T47D (cell line): ENCODE measurements around the gene XRCC4.
"Not testable (repeated sequence)": the region's sequence is repeated elsewhere in the genome, so short reads cannot be mapped to it uniquely, and the experiment has no call there.

Experiments used
- DNase-seq, 2 experiments: peaks; one replicate each; pipeline versions ENCODE4 v3.0.0 to v3.0.0-alpha.2; 2011 to 2012; ENCODE audit warnings: low read depth in 1 of 2, low spot score in 1 of 2
- JUND ChIP-seq: IDR thresholded peaks from 2 replicates; pipeline ENCODE4 v1.6.1; 2012; ENCODE audit warnings: low read depth
- in situ Hi-C: cut with HindIII; loops from 2 replicates; pipeline ENCODE4 v1.10.0; 2016; ENCODE audit warnings: low sequenced_read_pairs, low pct_unique_long_range_greater_than_20kb

The XRCC4 gene

DNA sequence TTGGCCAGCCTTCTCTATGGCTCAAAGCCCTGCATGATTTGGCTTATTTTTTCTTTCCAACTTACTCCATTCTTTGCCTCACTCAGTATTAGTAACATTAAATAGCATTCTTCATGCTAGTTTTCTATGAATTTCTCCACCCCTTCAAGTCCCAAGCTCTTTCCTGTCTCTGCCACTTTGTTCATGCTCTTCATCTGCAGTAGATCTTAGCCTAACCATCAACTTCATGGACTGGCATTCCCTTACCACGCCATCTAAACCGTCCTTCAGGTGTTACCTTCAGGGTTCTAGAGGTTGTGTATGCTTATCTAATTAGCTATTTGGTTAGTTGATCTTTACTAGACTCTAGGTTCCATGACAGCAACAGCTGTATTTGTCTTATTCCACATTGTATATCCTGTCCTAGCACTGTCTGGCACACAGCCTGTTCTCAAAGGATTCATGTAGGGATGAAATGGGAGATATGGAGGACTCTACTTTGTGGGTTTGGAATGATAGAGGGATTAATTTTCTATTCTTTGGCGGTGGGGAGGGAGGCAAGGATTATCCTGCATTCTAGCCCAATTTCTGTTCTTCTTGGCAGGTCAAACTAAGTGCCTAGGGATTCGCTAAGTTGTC is 26.5 kb upstream of the XRCC4 start:
- TF ChIP-seq JUND, result no peak
- in situ Hi-C loops, result no loop called here
- no peak for DNase-seq

DNA sequence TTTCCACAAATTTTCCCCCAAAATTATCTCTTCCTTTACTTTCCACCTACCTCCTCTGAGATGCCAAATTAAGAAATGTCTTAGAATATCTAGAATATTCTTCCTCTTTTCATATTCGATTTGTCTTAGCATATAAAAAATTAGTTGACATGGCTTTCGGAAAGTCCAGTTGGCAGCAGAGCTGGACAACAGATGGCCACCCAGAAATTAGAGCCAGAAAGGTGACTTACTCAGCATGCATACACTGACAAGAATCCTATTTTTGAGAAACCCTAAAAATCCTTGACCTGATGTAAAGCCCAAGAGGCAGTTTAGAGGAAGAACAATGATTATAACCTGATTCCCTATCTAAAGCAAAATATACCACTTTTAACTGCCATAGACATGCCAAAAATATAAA is 22.2 kb upstream of the XRCC4 start:
- DNase-seq, result no peak
- in situ Hi-C loops, result no loop called here
- no peak for TF ChIP-seq JUND

DNA sequence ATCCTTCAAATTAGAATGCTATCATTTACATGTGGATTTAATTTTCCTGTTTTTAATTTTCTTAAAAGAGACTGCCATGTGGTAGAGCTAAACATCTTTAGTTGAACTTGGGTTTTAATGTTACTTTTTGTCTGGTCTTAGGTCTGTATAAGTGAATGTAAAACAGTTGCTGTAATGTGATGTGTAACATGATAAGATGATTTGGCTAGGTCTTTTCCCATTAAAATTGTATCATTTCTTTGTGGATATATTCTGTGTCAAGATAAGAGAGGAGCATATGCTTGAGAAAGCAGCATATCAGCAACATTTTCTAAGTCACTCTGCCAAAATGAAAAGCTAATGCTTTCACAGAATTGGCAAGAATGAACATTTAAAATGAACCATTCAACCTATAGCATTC is 18.6 kb upstream of the XRCC4 start:
- no peak for DNase-seq
- no peak for TF ChIP-seq JUND

DNA sequence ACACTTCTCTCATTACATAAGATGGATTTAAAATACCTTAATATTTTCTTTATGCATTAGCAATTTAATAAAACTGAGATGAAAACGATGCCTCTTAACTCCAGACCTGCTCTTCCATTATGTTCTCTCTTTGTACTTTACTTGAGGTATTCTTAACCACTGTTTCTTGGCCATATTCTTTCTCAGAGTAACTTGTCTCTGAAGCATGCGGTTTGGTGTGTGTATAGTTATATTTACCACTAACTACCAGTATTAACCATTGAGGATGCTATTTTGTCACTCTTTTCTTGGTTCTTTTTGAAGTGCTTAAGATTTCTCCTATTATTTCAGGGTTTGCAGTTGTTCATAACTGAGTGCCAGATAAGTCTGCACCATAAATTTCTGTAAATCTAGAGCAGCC is 18.0 kb upstream of the XRCC4 start:
- TF ChIP-seq JUND, result no peak
- DNase-seq, result no peak
- in situ Hi-C loops, result no loop called here

More for the DNA sequence above, 18.6 kb upstream of the XRCC4 start:
- in situ Hi-C loops, result no loop called here

DNA sequence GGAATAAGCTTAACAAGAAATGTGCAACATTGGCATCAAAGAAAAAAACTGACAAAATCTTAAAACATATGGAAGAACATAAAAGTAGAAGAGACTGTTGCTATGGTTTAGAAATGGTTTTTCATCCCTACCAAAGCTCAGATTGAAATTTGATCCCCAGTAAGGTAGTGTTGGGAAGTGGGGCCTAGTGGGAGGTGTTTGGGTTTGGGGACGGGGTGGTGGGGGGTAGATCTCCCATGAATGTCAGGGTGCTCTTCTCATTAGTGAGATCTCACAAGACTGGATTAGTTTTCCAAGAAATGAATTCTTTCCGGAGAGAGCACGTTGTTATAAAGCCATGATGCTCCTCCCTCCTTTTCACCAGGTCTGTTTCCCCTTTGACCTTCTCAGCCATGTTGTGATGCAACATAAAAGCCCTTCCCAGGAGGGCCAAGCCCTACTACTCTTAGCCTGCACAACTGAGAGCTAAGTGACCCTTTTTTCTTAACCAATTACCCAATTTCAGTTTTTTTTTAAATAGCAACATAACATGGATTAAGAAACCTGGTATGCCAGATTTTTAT is 10.7 kb upstream of the XRCC4 start:
- TF ChIP-seq JUND, result no peak
- DNase-seq, result no peak
- in situ Hi-C loops, result no loop called here

DNA sequence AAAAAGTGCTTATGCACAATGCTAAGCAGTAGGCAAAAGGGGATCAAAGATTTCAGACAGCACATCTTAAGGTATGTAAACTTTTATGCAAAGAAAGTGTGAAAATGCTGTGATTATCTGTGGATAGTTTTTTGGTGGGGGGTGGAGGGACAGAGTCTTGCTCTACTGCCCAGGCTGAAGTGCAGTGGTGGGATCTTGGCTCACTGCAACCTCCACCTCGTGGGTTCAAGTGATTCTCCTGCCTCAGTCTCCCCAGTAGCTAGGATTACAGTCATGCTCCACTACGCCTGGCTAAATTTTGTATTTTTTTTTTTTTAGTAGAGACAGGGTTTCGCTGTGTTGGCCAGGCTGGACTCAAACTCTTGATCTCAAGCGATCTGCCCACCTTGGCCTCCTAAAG is 10.0 kb upstream of the XRCC4 start:
- in situ Hi-C loops, DNase-seq: not testable (repeated sequence)

DNA sequence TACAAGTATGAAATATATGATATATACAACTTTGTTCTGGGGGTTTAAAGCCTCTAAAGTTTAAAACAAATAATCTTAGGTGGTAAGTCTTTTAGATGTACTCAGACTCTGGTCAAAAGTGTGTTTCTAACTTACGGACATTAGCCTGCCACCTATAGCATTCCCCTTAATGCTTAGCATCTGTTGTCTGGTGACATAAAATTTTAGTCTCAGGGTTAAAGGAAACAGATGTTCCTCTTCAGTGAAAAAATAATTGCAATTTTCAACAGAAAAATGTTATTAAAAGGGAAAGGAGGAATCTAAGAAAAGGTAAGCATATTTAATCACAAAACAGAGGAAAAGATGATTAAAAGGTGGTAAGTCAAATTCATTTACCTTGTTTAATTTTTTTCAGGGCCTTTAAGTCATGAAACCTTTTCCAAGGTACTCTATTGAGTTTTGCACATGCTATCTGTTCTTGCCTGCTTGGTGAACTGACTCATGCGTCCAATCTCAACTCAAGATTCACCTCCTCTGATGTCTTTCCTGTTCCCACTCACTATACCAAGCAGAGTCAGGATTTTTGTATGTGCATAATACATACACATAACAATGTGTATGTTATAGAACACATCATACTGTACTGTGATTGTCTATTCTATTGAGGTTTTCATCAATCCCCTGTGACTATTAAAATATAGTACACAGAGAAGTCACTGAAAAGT is 8.1 kb upstream of the XRCC4 start:
- no peak for TF ChIP-seq JUND
- DNase-seq, result no peak
- in situ Hi-C loops, result no loop called here

DNA sequence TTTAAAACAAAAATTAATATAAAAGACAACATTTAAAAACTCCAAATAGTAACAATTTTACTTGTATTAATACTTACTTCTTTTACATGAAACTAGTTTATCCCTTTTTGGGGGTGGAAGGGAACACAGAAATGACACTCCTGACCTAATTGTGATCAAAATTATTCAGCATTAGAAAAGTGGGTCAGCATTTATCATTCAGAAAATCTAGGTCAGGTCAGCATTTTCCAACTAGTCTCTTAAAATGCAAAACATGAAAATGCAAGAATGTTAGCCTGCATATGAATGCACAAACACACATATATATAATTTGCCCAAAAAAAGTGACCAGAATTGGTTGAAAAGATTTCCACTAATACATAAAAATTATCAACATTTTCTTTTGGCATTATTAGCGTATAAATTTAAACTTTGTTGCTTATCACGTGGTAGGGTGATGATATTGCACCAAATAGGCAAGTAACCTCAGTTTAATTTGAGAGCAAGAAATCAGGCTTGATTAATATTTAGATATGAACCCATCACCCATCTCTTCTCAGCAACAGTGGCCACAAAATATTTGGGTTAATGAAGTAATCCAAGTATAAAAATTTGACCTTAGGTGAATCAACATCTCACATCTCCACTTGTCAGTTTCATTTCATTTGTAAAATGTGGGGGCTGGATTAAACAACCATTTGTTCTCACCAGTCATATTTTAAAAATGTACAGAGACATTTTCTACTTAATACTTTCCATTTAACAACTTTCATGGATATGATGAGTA is 5.9 kb upstream of the XRCC4 start:
- TF ChIP-seq JUND, result no peak
- in situ Hi-C loops, result no loop called here
- DNase-seq, result no peak

DNA sequence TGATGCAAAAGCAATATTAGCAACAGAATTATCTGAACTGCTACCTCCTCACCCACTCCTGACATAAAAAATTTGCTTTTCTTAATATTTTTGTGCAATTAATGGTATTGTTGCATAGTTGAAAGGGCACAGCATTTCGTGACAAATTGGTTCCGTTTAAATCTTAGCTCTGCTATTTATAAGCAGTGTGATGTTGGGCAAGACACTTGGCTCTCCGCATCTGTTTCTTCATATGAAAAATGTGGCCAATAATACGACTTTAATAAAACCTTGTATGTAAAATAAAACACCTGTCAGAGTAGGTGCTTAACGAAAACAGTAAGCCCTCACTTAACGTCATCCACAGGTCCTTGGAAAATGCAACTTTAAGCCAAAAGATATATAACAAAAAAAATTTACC is 4.4 kb upstream of the XRCC4 start:
- no peak for TF ChIP-seq JUND
- in situ Hi-C loops, result no loop called here
- DNase-seq, result no peak

DNA sequence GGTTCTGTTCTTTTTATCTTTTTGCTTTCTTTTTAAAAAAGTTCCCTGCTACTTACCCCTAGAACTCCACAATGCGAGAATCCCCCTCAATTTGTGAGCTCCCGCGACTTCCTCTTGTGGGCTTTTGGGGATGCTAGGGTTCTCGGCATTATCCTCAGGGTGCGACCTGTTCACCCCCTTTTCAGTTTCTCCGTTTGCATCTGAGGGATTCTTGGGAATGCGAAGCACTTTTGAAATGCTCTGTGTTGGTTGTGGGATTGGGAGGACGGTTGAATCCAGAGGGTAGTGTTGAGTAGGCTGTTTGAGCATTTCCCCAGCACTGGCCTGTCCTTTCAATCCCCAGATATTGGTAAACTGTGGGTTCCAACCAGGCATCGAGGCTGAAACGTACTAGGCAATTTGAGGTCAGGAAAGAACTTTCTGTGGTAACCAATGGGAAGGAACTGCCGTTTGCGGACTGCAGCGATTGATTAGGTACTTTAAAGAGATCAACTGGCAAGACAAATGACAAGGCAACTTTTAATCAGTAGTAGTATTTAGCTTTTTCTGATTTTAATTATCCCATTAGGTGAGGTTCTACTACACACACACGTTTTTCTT is 415 bp downstream of the XRCC4 start:
- in situ Hi-C loops, result no loop called here
- no peak for TF ChIP-seq JUND
- DNase-seq, result no peak

DNA sequence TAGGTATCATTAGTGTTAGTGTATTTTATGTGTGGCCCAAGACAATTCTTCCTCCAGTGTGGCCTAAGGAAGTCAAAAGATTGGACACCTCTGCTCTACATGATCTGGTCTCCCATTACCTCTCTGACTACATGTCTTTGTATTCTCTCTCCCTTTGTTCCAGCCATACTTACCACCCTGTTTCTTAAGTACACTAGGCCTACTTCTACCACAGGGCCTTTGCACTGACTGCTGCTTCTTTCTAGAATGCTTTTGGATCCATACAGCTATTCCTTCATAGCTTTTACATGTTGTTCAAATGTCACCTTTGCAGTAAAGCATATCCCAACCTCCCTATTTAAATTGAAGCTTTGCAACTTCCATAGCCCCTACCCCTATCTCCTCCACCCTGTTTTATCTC is 5.4 kb downstream of the XRCC4 start:
- in situ Hi-C loops, result no loop called here
- TF ChIP-seq JUND, result no peak
- no peak for DNase-seq

DNA sequence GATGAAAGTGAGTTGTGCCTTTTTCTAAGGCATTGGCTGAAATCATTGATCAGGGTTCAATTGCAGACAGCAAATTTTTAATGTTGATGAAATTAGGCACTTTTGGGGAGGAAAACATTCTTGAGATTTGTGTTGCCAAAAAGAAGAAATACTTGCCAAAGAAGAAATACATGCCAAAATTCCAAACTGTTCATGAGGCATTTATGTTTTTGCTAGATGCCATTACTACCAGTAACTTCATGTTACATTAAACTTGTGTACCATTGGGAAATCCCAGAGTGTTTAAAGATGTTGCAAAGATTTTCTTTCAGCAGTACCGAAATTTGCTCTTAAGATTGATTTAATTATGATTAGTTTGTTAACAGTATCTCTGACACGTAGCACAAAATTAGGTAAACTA is 7.0 kb downstream of the XRCC4 start:
- in situ Hi-C loops, result no loop called here
- DNase-seq, result no peak
- no peak for TF ChIP-seq JUND

DNA sequence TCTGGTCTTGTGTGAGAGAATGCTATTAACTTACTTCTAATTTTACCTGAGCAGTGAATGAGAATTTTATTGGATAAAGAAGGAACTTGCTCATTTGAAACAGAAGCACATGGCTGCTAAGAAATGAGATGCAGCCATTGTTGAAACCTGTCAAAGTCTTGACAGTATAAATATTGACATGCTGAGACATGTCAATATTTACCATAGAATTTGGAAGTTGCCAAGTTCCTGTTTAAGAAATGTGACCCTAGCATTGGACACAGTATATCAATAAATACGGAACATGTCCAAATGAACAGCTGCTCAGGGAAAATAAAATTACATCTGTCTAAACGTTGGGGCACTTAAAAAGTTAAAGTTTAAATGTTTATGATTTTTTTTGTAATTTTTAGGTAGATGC is 7.8 kb downstream of the XRCC4 start:
- peak; percentile 1 to 72 for DNase-seq
- no peak for TF ChIP-seq JUND
- in situ Hi-C loops, result no loop called here
